Neuronal stem cell (in vitro differentiated cells): ENCODE data around the gene FANCG.

Source experiments
- DNase-seq: peaks from one replicate; pipeline ENCODE4 v3.0.0-alpha.2; 2013; ENCODE audit warnings: low spot score
- H2AFZ ChIP-seq: one replicate; pipeline ENCODE4 v1.6.1; 2013; ENCODE audit warnings: mild to moderate bottlenecking, low read length, inconsistent platforms
- H2AK5ac ChIP-seq: 2 replicates; pipeline ENCODE4 v1.6.1; 2013; ENCODE audit warnings: low read depth, mild to moderate bottlenecking, inconsistent platforms, low read length, moderate library complexity, mixed read lengths
- H2BK120ac ChIP-seq: 2 replicates; pipeline ENCODE4 v1.6.1; 2013; ENCODE audit warnings: low read depth, mild to moderate bottlenecking, inconsistent platforms, low read length, moderate library complexity, mixed read lengths
- H2BK12ac ChIP-seq: one replicate; pipeline ENCODE4 v1.6.1; 2013; ENCODE audit warnings: low read length, inconsistent platforms
- H2BK15ac ChIP-seq: 2 replicates; pipeline ENCODE4 v1.6.1; 2013; ENCODE audit warnings: mild to moderate bottlenecking, low read length, inconsistent platforms, mixed read lengths
- H2BK5ac ChIP-seq: one replicate; pipeline ENCODE4 v1.6.1; 2013; ENCODE audit warnings: inconsistent platforms, mild to moderate bottlenecking, low read length, moderate library complexity
- H3K14ac ChIP-seq: one replicate; pipeline ENCODE4 v1.6.1; 2013; ENCODE audit warnings: low read length, inconsistent platforms
- H3K18ac ChIP-seq: 2 replicates; pipeline ENCODE4 v1.6.1; 2013; ENCODE audit warnings: low read length, inconsistent platforms
- H3K23ac ChIP-seq: 2 replicates; pipeline ENCODE4 v1.6.1; 2013; ENCODE audit warnings: low read depth, mild to moderate bottlenecking, mixed read lengths, low read length, inconsistent platforms; ENCODE audit not compliant: poor library complexity
- H3K27ac ChIP-seq: replicated peaks from 3 replicates; pipeline ENCODE4 v1.5.1; 2013; ENCODE audit warnings: low read length, inconsistent platforms
- H3K27me3 ChIP-seq, 3 experiments: 2 replicates each; pipeline ENCODE4 v1.6.1; 2013; ENCODE audit warnings: low read length in 3 of 3, mild to moderate bottlenecking in 2 of 3, inconsistent platforms in 1 of 3, low read depth in 1 of 3, mixed read lengths in 1 of 3, moderate library complexity in 1 of 3; ENCODE audit not compliant: control insufficient read depth in 3 of 3, insufficient read depth in 3 of 3
- H3K36me3 ChIP-seq, 2 donors: replicated peaks in 1 of 2; 2 replicates each; pipeline ENCODE4 v1.6.1; 2013; ENCODE audit warnings: low read length in 2 of 2; ENCODE audit not compliant: control insufficient read depth in 2 of 2, insufficient read depth in 2 of 2
- H3K4ac ChIP-seq: 2 replicates; pipeline ENCODE4 v1.6.1; 2013; ENCODE audit warnings: inconsistent platforms, mild to moderate bottlenecking, low read length, moderate library complexity
- H3K4me1 ChIP-seq, 2 donors: 1 replicate in 1 of 2; 2 replicates in 1 of 2; pipeline ENCODE4 v1.6.1; 2013; ENCODE audit warnings: low read length in 2 of 2, low read depth in 1 of 2; ENCODE audit not compliant: control insufficient read depth in 2 of 2, insufficient read depth in 1 of 2
- H3K4me2 ChIP-seq: one replicate; pipeline ENCODE4 v1.6.1; 2013; ENCODE audit warnings: mild to moderate bottlenecking, low read length, inconsistent platforms; ENCODE audit not compliant: insufficient read depth, poor library complexity, severe bottlenecking
- H3K4me3 ChIP-seq, 2 donors: 2 replicates each; pipeline ENCODE4 v1.5.1; 2013; ENCODE audit warnings: low read length in 2 of 2, mild to moderate bottlenecking in 2 of 2, inconsistent platforms in 1 of 2, moderate library complexity in 1 of 2
- H3K79me1 ChIP-seq: one replicate; pipeline ENCODE4 v1.6.1; 2013; ENCODE audit warnings: low read depth, mild to moderate bottlenecking, inconsistent platforms, low read length, moderate library complexity
- H3K9ac ChIP-seq: one replicate; pipeline ENCODE4 v1.6.1; 2013; ENCODE audit warnings: mild to moderate bottlenecking, low read depth, low read length, inconsistent platforms; ENCODE audit not compliant: poor library complexity
- H3K9me3 ChIP-seq, 2 donors: replicated peaks in 1 of 2; 2 replicates each; pipeline versions ENCODE3 to v1.6.1; 2013; ENCODE audit warnings: low read length in 2 of 2, mild to moderate bottlenecking in 2 of 2, inconsistent platforms in 1 of 2, low read depth in 1 of 2, mixed read lengths in 1 of 2, moderate library complexity in 1 of 2; ENCODE audit not compliant: control insufficient read depth in 2 of 2, insufficient read depth in 1 of 2
- H4K8ac ChIP-seq: one replicate; pipeline ENCODE4 v1.6.1; 2013; ENCODE audit warnings: low read depth, mild to moderate bottlenecking, inconsistent platforms, low read length, moderate library complexity
- H4K91ac ChIP-seq: one replicate; pipeline ENCODE4 v1.6.1; 2013; ENCODE audit warnings: low read length, low read depth, mild to moderate bottlenecking, inconsistent platforms; ENCODE audit not compliant: poor library complexity
- WGBS, 2 donors: extraction: QIAGEN DNeasy Blood & Tissue Kit; methylation state at CpG; one replicate each; pipeline ENCODE4 v1.1.7; 2013; ENCODE audit warnings: missing lambda C conversion rate in 2 of 2, mixed read lengths in 1 of 2; ENCODE audit not compliant: insufficient read length in 2 of 2, insufficient replicate concordance in 1 of 2; ENCODE audit errors: extremely low coverage in 2 of 2; 5-methylcytosine and 5-hydroxymethylcytosine counted together

FANCG gene

GRCh38 chr9:35078066-35078465 lies 1.7 kb downstream of the FANCG start:
- H3K14ac ChIP-seq, result no peak overlapping the region
- no peak overlapping the region for H4K91ac ChIP-seq
- no peak overlapping the region for H2BK15ac ChIP-seq
- peak overlapping the region; percentile 32 to 86 for H3K4me3 ChIP-seq
- H2AFZ ChIP-seq, result no peak overlapping the region
- H3K79me1 ChIP-seq, result peaks cover 16% of the 10 kb centered on the region
- H3K4me1 ChIP-seq, result peaks cover 10 to 18% of the 10 kb centered on the region in 2 donors
- no peak overlapping the region for H2AK5ac ChIP-seq
- H3K9ac ChIP-seq, result peak overlapping the region; percentile 87
- no peaks in the 10 kb centered on the region for H3K27me3 ChIP-seq
- H3K4me2 ChIP-seq, result no peak overlapping the region
- DNase-seq, result no peak
- H2BK120ac ChIP-seq, result no peak overlapping the region
- peaks cover 33 to 55% of the 10 kb centered on the region in 2 donors for H3K36me3 ChIP-seq
- no peak overlapping the region for H2BK12ac ChIP-seq
- WGBS, 2 donors, result no CpG with 5 or more reads among the region's 4 CpGs
- no peaks in the 10 kb centered on the region for H3K9me3 ChIP-seq
- no peak overlapping the region for H2BK5ac ChIP-seq
- H3K18ac ChIP-seq, result no peak overlapping the region
- H3K23ac ChIP-seq, result no peak overlapping the region
- H3K4ac ChIP-seq, result no peak overlapping the region
- H3K27ac ChIP-seq, result no peak overlapping the region
- H4K8ac ChIP-seq, result no peak overlapping the region

- H2BK5ac ChIP-seq, result no peak overlapping the region
- H3K18ac ChIP-seq, result no peak overlapping the region
- no peak overlapping the region for H3K9ac ChIP-seq
- no peaks in the 10 kb centered on the region for H3K27me3 ChIP-seq
- H2BK15ac ChIP-seq, result no peak overlapping the region
- no peak overlapping the region for H3K23ac ChIP-seq
- H3K27ac ChIP-seq, result no peak overlapping the region
- H3K9me3 ChIP-seq, result no peaks in the 10 kb centered on the region
- no peak overlapping the region for H4K8ac ChIP-seq
- H3K4me1 ChIP-seq, result peaks cover 13 to 20% of the 10 kb centered on the region in 2 donors
- DNase-seq, result no peak
- H2BK120ac ChIP-seq, result no peak overlapping the region
- H3K4me2 ChIP-seq, result no peak overlapping the region
- no peak overlapping the region for H3K4ac ChIP-seq
- WGBS, 2 donors, result no CpG with 5 or more reads among the region's 4 CpGs
- H3K36me3 ChIP-seq, result peaks cover 33 to 56% of the 10 kb centered on the region in 2 donors
- H3K79me1 ChIP-seq, result peaks cover 16% of the 10 kb centered on the region
- H3K4me3 ChIP-seq, result no peak overlapping the region
- H2AFZ ChIP-seq, result no peak overlapping the region
- H2AK5ac ChIP-seq, result no peak overlapping the region
- no peak overlapping the region for H3K14ac ChIP-seq
- H4K91ac ChIP-seq, result no peak overlapping the region
- H2BK12ac ChIP-seq, result no peak overlapping the region
These were observed 2.9 kb downstream of the FANCG start for GRCh38 chr9:35076848-35077247.

GRCh38 chr9:35075358-35075757 lies 4.4 kb downstream of the FANCG start:
- H3K27ac ChIP-seq, result no peak overlapping the region
- no peak overlapping the region for H2AFZ ChIP-seq
- H4K91ac ChIP-seq, result no peak overlapping the region
- H2AK5ac ChIP-seq, result no peak overlapping the region
- H2BK12ac ChIP-seq, result no peak overlapping the region
- H3K4me3 ChIP-seq, result no peak overlapping the region
- peaks cover 16 to 24% of the 10 kb centered on the region in 2 donors for H3K4me1 ChIP-seq
- no peak overlapping the region for H3K4me2 ChIP-seq
- no peak overlapping the region for H3K18ac ChIP-seq
- H3K9me3 ChIP-seq, result no peaks in the 10 kb centered on the region
- H3K9ac ChIP-seq, result no peak overlapping the region
- H3K23ac ChIP-seq, result no peak overlapping the region
- no peak for DNase-seq
- H3K14ac ChIP-seq, result no peak overlapping the region
- no peaks in the 10 kb centered on the region for H3K27me3 ChIP-seq
- no peak overlapping the region for H2BK5ac ChIP-seq
- no CpG with 5 or more reads among the region's 4 CpGs for WGBS, 2 donors
- no peak overlapping the region for H2BK15ac ChIP-seq
- H4K8ac ChIP-seq, result no peak overlapping the region
- peaks cover 35 to 62% of the 10 kb centered on the region in 2 donors for H3K36me3 ChIP-seq
- peaks cover 16% of the 10 kb centered on the region for H3K79me1 ChIP-seq
- H2BK120ac ChIP-seq, result no peak overlapping the region
- no peak overlapping the region for H3K4ac ChIP-seq

GRCh38 chr9:35074791-35075190 lies 5.0 kb downstream of the FANCG start:
- H3K23ac ChIP-seq, result no peak overlapping the region
- H3K36me3 ChIP-seq, result peaks cover 36 to 68% of the 10 kb centered on the region in 2 donors
- WGBS, 2 donors, result no CpG with 5 or more reads among the region's 8 CpGs

More at GRCh38 chr9:35074791-35075190, 5.0 kb downstream of the FANCG start:
- Histone ChIP-seq H3K18ac (no peak overlapping the region), H2BK15ac (no peak overlapping the region), H3K27me3 (no peaks in the 10 kb centered on the region), H3K4me2 (no peak overlapping the region), H4K8ac (no peak overlapping the region), H2BK120ac (no peak overlapping the region), H3K4me1 (peaks cover 20 to 24% of the 10 kb centered on the region in 2 donors), H2BK12ac (no peak overlapping the region), H3K4ac (no peak overlapping the region), H3K79me1 (peaks cover 16% of the 10 kb centered on the region), H3K9ac (no peak overlapping the region), H2AFZ (no peak overlapping the region), H3K4me3 (no peak overlapping the region), H3K14ac (no peak overlapping the region), H3K9me3 (no peaks in the 10 kb centered on the region), H2AK5ac (no peak overlapping the region), H4K91ac (no peak overlapping the region), H2BK5ac (no peak overlapping the region), H3K27ac (no peak overlapping the region)
- DNase-seq, result no peak
